ENCODE data around the gene ITSN1.

DNA sequence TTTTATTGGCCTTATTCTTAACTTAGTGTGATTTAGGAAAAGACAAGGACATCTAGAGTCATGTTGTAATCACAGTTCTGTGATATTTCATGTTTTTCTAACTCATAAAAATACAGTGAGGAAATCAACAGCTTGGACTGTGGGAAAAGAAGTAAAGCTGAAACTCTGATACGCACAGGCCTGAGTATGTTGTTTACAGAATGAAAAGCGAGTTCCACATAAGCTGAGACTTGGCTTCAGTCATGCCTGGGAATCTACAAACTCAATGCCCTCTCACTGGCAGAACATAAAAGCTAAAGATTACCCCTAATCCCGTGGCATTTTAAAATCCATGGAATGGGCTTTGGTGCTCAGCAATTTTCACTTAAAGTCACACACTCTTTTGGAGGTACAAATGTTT is 296.9 kb downstream of the ITSN1 start:
- TF ChIP-seq CTCF (IDR thresholded peaks at IDR 0.05; ENCODE audit: poor library complexity, severe bottlenecking) (no peak), MXI1 (conservative IDR thresholded peaks at IDR 0.05; ENCODE audit: poor library complexity, severe bottlenecking) (no peak), TAF1 (IDR thresholded peaks at IDR 0.05; ENCODE audit: low read depth) (no peak), EP300 (conservative IDR thresholded peaks at IDR 0.05; ENCODE audit: poor library complexity, severe bottlenecking) (no peak), POLR2AphosphoS5 (IDR thresholded peaks at IDR 0.05) (no peak), SMC3 (conservative IDR thresholded peaks at IDR 0.05; ENCODE audit: poor library complexity) (no peak), EZH2 (IDR thresholded peaks at IDR 0.05; ENCODE audit: borderline replicate concordance, insufficient read depth, low read length, poor library complexity, severe bottlenecking) (no peak), RAD21 (conservative IDR thresholded peaks at IDR 0.05) (no peak)
- TF ChIP-seq, protein P1, sequence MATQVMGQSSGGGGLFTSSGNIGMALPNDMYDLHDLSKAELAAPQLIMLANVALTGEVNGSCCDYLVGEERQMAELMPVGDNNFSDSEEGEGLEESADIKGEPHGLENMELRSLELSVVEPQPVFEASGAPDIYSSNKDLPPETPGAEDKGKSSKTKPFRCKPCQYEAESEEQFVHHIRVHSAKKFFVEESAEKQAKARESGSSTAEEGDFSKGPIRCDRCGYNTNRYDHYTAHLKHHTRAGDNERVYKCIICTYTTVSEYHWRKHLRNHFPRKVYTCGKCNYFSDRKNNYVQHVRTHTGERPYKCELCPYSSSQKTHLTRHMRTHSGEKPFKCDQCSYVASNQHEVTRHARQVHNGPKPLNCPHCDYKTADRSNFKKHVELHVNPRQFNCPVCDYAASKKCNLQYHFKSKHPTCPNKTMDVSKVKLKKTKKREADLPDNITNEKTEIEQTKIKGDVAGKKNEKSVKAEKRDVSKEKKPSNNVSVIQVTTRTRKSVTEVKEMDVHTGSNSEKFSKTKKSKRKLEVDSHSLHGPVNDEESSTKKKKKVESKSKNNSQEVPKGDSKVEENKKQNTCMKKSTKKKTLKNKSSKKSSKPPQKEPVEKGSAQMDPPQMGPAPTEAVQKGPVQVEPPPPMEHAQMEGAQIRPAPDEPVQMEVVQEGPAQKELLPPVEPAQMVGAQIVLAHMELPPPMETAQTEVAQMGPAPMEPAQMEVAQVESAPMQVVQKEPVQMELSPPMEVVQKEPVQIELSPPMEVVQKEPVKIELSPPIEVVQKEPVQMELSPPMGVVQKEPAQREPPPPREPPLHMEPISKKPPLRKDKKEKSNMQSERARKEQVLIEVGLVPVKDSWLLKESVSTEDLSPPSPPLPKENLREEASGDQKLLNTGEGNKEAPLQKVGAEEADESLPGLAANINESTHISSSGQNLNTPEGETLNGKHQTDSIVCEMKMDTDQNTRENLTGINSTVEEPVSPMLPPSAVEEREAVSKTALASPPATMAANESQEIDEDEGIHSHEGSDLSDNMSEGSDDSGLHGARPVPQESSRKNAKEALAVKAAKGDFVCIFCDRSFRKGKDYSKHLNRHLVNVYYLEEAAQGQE (IDR thresholded peaks at IDR 0.05; ENCODE audit: borderline replicate concordance): no peak
